ENCODE measurements around the gene PLCD3.
A peak's percentile ranks its signal among the peaks of the same experiment; 100 is the strongest.

The PLCD3 gene

DNA sequence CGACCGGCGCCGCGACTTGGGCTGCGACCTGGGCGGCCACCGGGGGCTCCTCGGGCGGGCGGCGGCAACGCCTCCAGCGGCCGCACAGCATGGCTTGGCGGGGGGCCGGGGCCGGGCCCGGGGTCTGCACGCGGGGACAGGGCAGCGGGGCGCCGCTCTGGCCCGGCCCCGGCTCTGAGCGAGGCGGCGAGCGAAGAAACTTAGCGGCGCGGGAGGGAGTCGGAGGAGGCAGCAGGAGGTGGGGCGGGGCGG lies at the start of gene PLCD3:
PLCD3 (minus strand) TSS at position 196 of the 252 bp plus-strand sequence; CDS start at position 91, 105 bp downstream.
- DNase-seq (ENCODE audit: low read depth) = no peak

DNA sequence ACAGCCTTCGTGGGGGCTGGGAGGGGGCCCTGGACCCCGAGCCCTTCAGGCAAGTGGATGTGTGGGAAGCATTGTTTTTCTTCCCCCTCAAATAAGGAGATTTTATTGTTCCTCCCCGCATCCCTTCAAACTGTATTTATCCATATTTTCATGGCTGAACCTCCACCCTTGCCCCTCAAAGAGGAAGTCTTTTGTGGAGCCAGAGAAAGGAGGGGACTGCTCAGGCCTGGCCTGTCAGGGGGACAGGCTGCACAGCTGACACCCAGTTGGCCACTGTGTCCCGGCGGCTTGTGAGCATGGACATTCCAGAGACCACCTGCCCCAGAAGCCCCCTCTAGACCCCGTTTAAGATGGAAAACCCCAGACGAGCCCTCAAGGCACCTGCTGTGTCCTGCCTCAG lies 45.2 kb upstream of the PLCD3 start:
- DNase-seq (ENCODE audit: low read depth) = no peak

- DNase-seq (ENCODE audit: low read depth) = no peak
These were observed 43.4 kb upstream of the PLCD3 start for GRCh38 chr17:45175759-45176115.

- no peak for DNase-seq (ENCODE audit: low read depth)
These were observed 40.4 kb upstream of the PLCD3 start for GRCh38 chr17:45172541-45173286.

DNA sequence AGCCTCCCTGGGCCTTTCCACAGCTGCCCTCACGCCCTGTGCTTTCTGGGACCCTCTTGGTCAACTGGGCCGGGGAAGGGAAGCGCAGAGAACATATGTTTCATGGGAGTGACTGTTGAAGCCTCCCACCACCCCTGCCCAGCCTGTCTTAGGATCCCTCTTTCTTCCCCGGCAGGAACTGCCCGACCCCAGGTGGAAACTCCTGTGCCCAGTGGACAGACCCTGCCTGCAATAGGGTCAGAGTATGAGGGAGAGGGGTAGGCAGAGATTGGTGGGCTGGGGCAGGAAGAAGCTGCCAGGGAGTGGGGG lies 39.9 kb upstream of the PLCD3 start:
- no peak for DNase-seq (ENCODE audit: low read depth)

- DNase-seq (ENCODE audit: low read depth) = no peak
These were observed 39.3 kb upstream of the PLCD3 start for GRCh38 chr17:45171338-45172231.

- DNase-seq (ENCODE audit: low read depth) = peak; percentile 88
These were observed 38.6 kb upstream of the PLCD3 start for GRCh38 chr17:45170931-45171337.

GRCh38 chr17:45170280-45170930 lies 38.1 kb upstream of the PLCD3 start:
- DNase-seq (ENCODE audit: low read depth) = no peak

- no peak for DNase-seq (ENCODE audit: low read depth)
These were observed 36.9 kb upstream of the PLCD3 start for GRCh38 chr17:45168991-45169752.

GRCh38 chr17:45164734-45165269 lies 32.5 kb upstream of the PLCD3 start:
- DNase-seq (ENCODE audit: low read depth) = no peak

- no peak for DNase-seq (ENCODE audit: low read depth)
These were observed 29.8 kb upstream of the PLCD3 start for GRCh38 chr17:45162025-45162687.

DNA sequence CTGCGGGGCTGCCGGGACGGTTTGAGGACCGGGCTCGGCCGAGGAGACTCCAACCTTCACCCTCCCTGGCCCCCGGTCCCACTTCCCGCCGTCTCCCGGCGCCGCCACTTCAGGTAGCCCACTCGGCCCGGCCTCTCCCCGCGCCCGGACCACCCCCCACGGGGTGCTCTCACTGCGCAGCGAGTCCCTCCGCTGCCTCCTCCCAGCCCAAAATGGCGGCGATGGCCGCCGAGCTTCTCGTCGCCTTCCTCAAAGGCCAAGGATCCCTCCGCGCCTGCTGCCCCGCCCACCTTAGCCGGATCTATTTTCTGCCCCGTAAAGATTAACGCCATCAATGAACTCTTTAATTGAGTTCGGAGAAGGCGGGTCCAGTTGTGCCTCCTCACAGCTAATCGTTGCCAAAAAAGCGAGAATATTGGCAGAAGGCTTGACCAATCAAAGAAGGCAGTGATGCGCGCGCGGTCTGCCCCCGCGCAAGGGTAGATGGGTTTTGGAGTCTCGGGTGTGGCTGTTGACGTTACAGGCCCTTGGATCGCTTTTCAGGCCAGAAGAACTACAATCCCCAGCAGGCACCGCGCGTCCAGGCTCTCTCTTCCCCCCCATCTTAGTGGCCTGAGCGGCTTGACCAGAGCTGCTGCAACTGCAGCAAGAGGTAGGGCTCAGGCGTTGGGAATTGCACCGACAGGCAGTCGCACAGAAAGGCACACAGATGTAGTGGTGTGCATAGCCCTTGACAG lies 29.1 kb upstream of the PLCD3 start, which contains the start of gene HEXIM2:
HEXIM2 (plus strand) TSS at position 588 of the 737 bp plus-strand sequence. CDS start 919 bp downstream, outside the sequence.
- peak; percentile 99 for DNase-seq (ENCODE audit: low read depth)

DNA sequence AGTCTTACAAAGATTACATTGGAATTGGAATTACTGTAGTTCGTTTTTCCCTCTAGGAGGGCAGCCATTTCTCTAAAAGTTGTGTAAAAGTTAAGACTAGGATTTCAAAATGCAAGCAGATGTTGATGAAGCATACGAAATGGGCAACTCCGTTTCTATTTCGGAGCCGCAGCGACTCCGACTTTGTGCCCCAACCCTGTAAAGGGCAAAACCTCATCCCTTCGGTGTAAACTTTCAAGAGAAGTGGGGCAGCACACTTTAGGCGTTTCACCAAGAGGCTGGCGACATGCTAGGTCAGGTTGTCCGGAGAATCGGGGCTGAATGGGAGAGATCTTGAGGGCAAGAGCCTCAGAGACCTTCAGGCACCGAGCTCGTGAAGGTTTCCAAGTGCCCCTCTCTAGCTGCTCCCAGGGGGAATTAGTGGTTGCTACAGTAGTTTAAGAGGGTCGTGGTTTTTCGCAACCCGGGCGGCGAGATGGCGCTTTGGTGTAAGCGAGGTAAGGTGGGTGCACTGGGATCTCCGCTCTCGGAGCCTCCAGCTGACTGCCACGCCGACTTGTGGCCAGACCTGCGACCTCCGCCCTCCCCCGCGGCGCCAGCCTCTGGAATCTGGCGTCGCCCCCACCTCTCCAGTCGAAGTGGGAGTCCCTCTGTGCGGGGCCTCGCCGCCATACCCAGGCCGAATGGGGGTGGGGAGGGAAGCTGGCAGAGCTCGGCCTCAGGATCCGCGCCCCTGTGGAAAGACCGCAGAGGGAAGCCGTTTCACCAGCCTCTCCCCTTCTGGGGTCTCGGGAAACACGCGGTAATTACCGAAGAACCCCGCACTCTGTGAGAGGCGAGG lies 28.4 kb upstream of the PLCD3 start:
- no peak for DNase-seq (ENCODE audit: low read depth)

GRCh38 chr17:45156242-45156641 lies 23.9 kb upstream of the PLCD3 start:
- no peak for DNase-seq (ENCODE audit: low read depth)

- DNase-seq (ENCODE audit: low read depth) = no peak
These were observed 23.2 kb upstream of the PLCD3 start for GRCh38 chr17:45155483-45155882.

DNA sequence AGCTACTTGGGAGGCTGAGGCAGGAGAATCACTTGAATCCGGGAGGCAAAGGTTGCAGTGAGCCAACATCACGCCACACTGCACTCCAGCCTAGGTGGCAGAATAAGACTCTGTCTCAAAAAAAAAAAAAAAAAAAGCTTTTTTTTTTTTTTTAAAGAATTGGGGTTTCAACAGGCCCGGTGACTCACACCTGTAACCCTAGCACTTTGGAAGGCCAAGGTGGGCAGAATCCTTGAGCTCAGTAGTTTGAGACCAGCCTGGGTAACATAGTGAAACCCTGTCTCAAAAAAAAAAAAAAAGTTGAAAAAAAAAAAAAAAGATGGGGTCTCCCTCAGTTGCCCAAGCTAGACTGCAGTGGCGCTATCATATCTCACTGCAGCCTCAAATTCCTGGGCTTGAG lies 22.7 kb upstream of the PLCD3 start:
- no peak for DNase-seq (ENCODE audit: low read depth)

DNA sequence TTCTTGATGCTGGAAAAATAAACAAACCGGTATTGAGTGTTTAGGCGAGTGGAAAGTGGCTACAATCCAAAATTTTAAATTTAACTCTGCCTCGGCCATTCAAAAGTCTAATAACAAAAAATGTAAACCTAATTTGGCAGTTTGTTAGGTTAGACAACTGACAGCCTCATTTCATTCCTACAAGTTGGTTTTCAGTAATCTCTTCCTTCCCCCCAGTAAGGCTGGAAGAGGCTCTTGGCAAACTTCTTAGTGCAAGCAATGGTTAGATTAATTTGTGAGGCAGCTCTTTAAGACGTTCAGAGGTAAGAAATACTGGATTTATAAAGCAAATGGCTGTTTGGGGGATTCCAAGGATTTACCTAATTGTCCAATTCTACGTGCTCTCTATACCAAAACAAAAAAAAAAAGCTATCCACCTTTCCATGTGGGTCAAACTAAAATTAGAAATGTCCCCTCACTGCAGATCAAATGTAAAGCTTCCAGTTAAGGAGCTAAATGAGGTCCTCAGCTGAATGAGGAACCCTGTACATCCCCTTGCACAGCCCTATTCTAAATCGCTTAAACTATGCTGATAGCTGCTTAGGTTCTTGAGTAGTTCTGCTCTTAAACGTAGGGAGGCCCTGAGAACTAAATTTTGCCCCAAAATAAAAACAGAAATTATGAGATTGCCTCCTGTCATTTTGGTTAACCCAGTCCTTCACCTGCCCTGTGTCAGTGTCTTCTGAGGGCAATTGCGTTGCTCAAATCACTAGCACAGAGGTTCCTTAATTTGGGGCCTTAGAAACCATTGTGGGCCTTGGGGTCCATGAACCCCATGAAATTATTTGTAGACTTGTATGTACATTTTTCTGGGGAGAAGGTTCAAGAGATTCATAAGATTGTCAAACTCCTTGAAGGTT lies 18.8 kb upstream of the PLCD3 start:
- no peak for DNase-seq (ENCODE audit: low read depth)
